Erythroblast (primary cell): ENCODE measurements around the gene LAMTOR1.

Experiments used
- DNase-seq, 2 experiments: peaks; one replicate each; lab custom pipeline; 2025; lab: John Stamatoyannopoulos, UW
- GATA1 ChIP-seq: IDR thresholded peaks from 2 replicates; pipeline ENCODE4 v1.6.1; 2011; ENCODE audit warnings: low read depth, mild to moderate bottlenecking, control low read depth, low read length, moderate library complexity
- POLR2A ChIP-seq: IDR thresholded peaks from 2 replicates; pipeline ENCODE4 v1.6.1; 2011; ENCODE audit warnings: mild to moderate bottlenecking, low read length

The LAMTOR1 gene

DNA sequence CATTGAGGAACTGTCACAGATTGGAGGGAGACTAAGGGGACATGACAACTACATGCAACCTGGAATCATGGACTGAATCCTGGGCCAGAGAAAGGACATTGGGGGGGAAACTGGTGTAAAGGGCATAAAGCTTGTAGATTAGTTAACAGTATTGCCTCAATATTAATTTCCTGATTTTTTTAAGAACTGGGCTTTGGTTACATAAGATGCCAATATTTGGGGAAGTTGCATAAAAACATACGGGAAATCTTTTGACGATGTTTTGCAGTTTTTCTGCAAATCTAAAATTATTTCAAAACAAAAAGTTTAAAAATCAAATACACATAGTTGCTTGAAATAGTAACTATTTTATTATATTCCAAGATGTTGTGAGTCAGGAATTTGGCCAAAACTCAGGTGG, 29.5 kb upstream of the LAMTOR1 start:
- no peak for DNase-seq
- TF ChIP-seq GATA1 (no peak), POLR2A (no peak)

- TF ChIP-seq POLR2A (no peak), GATA1 (no peak)
- DNase-seq, result no peak
Observed at GRCh38 chr11:72129381-72129780, 26.3 kb upstream of the LAMTOR1 start.

DNA sequence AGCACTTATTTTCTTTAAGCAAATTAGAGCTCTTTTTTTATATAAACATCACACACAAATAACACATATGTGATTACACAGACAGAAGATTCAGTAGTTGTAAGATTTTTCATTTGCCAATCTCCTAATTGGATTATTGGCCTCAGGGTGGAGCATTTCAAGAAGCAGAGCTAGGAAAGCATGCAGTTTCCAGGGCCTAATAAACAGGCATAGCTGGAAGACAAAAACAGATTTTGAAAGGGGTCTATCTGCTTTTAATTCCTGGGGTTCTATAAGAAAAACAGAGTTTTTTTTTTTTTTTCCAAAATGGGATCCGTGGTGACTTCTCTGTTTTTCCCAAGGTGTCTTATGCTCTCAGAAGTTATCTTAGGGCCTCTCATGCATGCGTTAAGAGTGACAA, 24.8 kb upstream of the LAMTOR1 start:
- TF ChIP-seq POLR2A (no peak), GATA1 (no peak)
- no peak for DNase-seq

DNA sequence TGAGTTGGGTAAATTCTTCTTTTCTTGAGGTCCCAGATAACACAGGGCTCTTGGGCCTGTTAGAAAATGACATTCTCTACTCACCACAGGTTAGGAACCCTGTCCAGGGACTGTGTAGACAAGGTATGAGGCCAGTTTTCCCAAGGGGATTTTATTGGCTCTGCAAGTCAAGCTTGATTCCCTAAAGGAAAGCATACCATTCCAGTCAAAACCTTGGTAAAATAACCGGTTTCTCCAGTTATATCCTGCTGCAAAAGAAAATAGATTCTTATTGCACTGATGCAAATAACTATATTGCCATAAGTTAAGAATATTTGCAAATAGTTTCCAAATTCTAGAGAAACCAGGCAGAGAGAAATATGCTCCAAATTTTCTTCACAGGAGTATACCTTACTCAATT, 22.9 kb upstream of the LAMTOR1 start:
- no peak for DNase-seq

DNA sequence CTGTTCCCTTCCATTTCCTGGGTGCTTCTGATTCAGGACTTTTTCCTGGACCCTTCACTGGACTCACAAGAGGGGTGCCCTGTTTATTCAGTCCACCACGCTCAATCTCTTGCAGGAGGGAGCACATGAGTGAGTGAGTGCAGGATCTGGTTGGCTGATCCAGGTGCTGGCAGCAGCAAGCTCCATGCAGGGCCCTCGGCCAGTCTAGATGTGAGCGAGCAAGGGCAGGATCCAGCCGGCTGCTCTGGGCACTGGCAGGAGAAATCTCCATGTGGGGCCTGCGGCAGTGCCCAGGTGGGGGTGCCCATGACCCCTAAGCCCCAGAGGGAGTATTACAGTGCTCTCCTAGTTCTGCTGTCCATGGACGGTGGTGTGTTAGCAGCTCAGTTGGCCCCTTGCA, 20.9 kb upstream of the LAMTOR1 start:
- no peak for DNase-seq
- TF ChIP-seq GATA1, result no peak
- TF ChIP-seq POLR2A, result no peak

More for the DNA sequence above, 22.9 kb upstream of the LAMTOR1 start:
- TF ChIP-seq POLR2A (no peak), GATA1 (no peak)

DNA sequence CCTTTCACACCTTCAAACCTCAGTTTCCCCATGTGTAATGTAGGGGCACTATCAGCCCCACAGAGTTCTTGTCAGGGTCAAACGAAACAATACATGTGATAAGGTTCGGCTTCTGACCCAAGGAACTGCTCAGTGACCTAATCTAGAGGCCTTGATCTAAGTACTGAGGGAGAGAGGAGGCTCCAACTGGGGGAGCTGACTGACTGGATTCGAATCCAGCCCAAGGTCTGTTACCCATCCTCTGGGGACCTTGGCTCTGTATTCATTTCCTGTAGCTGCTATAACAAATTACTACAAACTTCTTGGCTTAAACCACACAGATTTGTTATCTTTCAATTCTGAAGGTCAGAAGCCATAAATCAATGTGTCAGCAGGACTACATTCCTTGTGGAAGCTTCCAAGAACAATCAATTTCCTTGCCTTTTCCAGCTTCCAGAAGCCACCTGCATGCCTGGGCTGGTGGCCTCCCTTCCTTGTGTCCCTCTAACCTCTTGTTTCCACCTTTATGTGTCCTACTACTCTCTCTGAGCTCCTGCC, 20.1 kb upstream of the LAMTOR1 start:
- TF ChIP-seq GATA1 (no peak), POLR2A (no peak)

GRCh38 chr11:72122607-72123006, 19.5 kb upstream of the LAMTOR1 start:
- no peak for TF ChIP-seq GATA1
- TF ChIP-seq POLR2A, result no peak
- DNase-seq, result peak in 1 of 2 experiments; percentile 32

More for the DNA sequence above, 20.1 kb upstream of the LAMTOR1 start:
- DNase-seq, result no peak

- DNase-seq, result no peak
Observed at GRCh38 chr11:72120930-72121329, 17.8 kb upstream of the LAMTOR1 start.

DNA sequence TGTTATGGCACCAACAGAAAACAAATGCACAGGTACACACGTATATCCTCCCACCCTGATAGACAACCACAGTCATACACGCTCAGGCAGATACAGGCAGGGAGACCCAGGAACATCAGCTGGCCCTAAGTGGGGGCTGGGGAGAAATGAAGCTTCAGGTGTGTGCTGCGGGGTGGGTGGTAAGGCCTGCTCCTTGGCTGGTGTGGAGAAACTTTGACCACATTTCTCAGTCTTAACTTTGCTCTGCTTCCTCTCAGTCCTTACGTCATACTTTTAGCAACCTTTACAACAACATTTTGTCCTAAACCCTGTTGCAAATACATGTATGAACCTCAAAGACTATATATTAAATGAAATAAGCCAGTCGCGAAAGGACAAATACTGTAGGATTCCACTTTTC, 16.1 kb upstream of the LAMTOR1 start:
- no peak for DNase-seq
- no peak for TF ChIP-seq POLR2A
- no peak for TF ChIP-seq GATA1

More at GRCh38 chr11:72120930-72121329, 17.8 kb upstream of the LAMTOR1 start:
- TF ChIP-seq POLR2A (no peak), GATA1 (no peak)

DNA sequence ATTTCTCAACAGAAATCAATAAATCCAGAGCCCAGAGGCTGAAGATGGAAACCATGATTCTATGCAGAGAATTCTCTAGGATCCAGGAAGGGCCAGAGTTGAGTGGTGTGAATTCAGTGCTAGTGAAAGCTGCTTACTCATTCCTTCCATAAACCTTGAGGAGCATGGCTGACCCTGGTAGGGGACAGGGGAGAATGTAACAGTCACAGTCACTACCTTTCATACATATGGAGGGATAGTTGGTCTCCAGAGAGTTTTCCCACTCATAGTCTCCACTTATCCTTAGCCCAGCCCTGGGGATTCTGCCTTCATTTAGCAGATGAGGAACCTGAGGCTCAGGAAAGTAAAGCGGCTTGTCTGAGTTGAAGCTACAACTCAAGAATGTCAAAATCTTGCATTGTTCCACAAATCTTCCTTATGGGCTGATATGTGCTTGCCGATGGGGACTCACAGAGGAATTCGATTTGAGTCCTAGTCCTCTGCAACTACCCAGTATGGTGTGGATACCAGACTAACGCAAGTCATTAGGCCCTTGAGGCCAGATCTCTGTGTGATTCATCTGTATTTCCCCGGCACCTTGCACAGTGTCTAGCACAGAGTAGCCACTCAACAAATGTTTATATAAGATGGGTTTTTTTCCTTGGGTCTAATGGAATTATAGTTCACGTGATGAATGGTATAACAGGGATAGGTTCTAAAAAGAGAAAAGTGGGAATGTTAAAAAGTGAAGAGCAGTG, 13.1 kb upstream of the LAMTOR1 start:
- no peak for DNase-seq
- TF ChIP-seq GATA1 (no peak), POLR2A (no peak)

DNA sequence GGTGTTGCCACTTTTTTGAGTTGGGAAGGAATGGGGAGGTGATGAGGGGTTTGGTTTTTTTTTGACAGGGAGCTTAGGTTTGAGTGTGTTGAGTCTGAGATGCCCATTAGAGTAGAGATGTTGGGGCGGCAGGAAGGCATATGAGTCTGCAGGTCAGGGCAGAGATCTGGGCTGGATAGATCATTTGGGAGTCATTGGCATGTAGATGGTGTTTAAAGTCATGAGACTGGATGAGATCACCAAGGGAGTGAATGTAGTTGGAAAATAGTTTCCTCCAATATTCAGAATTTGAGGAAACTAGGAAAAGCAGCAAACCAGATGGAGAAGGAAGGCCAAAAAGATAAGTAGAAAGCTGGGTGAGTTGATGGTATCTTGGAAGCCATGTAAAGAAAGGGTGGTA, 11.5 kb upstream of the LAMTOR1 start:
- TF ChIP-seq GATA1, result no peak
- TF ChIP-seq POLR2A, result no peak
- DNase-seq, result no peak

DNA sequence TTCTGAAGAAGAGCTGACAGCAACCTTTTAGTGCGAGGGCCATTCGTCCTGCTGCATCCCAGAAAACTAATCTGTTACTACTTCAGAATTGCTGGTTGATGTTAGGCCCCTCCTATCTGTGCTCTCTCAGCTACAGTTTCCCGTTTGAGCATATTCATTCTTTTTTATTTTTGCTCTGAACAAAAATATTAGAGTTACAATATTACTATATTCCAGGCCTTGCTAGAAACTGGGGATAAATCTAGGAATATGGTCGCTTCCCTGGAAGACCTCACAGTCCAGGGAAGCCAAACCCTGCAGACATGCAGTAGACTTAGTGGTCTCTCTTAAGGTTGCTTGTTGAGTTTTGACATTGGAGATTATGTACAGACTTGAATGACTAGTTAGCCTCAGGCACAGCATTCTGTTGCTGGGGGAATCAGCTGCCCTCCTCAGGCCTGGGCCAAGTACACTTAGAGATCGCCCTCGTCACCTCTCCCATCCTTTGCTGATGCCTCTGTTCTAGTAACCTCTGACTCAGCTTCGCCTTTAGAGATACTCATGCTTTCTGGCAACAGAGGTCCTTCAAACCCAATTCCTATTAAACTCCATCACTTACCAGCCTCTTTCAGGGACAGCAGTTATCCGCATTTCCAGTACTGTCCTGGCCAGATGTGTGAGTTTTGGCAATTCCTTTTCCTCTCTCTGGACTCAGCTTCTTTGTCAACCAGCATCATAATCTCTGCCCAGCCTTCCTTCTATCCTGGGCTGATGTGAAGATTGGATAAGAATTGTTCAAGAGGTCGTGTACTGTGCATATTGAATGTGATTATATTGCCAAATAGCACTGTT, 10.1 kb upstream of the LAMTOR1 start:
- DNase-seq, result peak; percentile 37 to 54
- TF ChIP-seq POLR2A, result no peak
- TF ChIP-seq GATA1, result no peak

DNA sequence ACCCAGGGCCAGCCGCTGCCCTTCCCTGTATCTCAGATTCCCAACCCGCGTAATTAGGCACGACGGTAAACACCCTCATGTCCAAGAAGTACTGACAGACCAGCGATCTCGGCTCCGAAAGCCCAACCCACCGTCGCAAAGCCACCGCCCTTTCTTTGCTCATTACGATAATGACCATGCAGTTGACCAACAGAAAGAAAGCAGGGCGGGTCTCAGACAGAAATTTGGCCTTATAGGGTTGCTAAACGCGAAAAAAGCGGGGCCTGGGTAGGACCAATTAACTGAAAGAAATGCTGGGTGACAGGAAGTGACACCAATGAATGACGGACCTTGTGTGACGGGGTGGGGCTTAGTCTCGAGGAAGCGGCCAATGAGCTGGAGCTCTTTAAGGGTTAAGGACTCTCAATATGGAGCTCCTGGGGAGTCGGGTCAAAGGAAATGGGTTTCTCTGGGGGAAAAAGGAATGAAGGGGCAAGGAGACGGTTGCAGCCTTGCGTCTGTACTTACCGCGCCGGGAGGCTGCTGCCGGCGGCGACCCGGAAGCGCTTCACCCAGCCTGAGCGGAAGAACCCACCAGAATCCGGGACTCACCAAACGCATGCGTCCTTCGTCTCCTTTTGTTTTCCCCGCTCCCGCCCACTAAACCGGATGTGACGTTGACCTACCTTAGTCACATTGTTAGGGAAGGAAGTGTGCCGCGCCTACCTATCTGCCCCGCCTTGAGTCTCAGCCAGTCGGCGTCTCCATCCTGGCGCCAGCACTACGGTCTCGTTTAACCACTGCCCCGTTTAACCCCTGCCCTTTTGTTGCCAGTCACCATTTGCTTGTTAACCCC, 9.3 kb upstream of the LAMTOR1 start, which contains the start of gene ANAPC15:
Gene ANAPC15 (minus strand): TSS at position 553 of the 835 bp plus-strand sequence. CDS start 1,419 bp downstream, outside the sequence.
- TF ChIP-seq GATA1, result no peak
- TF ChIP-seq POLR2A, result peak; percentile 95

More for the DNA sequence above, 9.3 kb upstream of the LAMTOR1 start, which contains the start of gene ANAPC15:
- DNase-seq, result peak; percentile 98 to 100
